HEK293T (cell line): ENCODE results near the gene CELA2B.
"Not testable (repeated sequence)": the region's sequence is repeated elsewhere in the genome, so short reads cannot be mapped to it uniquely, and the experiment has no call there.

Experiments
- CTCF ChIA-PET: fragments of 350-600 bp; formaldehyde crosslinking; extraction: SDS; loops from one replicate; lab custom pipeline; 2021; ENCODE audit warnings: antibody characterized with exemption, inconsistent platforms; lab: Yijun Ruan, JAX
- POLR2A ChIA-PET: fragments of 350-600 bp; formaldehyde crosslinking; extraction: SDS; loops from one replicate; lab custom pipeline; 2020; ENCODE audit warnings: antibody characterized with exemption, inconsistent platforms; lab: Yijun Ruan, JAX
- DNase-seq: peaks from one replicate; pipeline ENCODE4 v3.0.0; 2012; ENCODE audit warnings: mixed read lengths; ENCODE audit errors: extremely low spot score
- ARNT ChIP-seq: fragments of 450-650 bp; IDR thresholded peaks from 2 replicates; pipeline ENCODE4 v1.6.1; 2017; ENCODE audit warnings: mild to moderate bottlenecking
- BHLHE40 ChIP-seq: fragments of 450-650 bp; IDR thresholded peaks from 2 replicates; pipeline ENCODE4 v1.6.1; 2016; ENCODE audit warnings: mild to moderate bottlenecking, moderate library complexity, borderline replicate concordance
- CTBP1 ChIP-seq: fragments of 450-650 bp; IDR thresholded peaks from 2 replicates; pipeline ENCODE4 v1.6.1; 2016; ENCODE audit warnings: borderline replicate concordance
- ELF4 ChIP-seq: fragments of 450-650 bp; IDR thresholded peaks from 2 replicates; pipeline ENCODE4 v1.6.1; 2017; ENCODE audit warnings: antibody characterized with exemption
- FOXA1 ChIP-seq: fragments of 450-650 bp; IDR thresholded peaks from 2 replicates; pipeline ENCODE4 v1.6.1; 2016; ENCODE audit warnings: mild to moderate bottlenecking
- FOXK2 ChIP-seq: fragments of 450-650 bp; IDR thresholded peaks from 2 replicates; pipeline ENCODE4 v1.6.1; 2016; ENCODE audit warnings: mild to moderate bottlenecking
- FOXM1 ChIP-seq: fragments of 450-650 bp; IDR thresholded peaks from 2 replicates; pipeline ENCODE4 v1.6.1; 2017; ENCODE audit warnings: mild to moderate bottlenecking, borderline replicate concordance
- HDGF ChIP-seq: fragments of 450-650 bp; IDR thresholded peaks from 2 replicates; pipeline ENCODE4 v1.6.1; 2017; ENCODE audit warnings: antibody characterized with exemption, borderline replicate concordance
- L3MBTL2 ChIP-seq: fragments of 450-650 bp; conservative IDR thresholded peaks from 2 replicates; pipeline ENCODE4 v1.6.1; 2016; ENCODE audit warnings: mild to moderate bottlenecking
- LEF1 ChIP-seq: fragments of 450-650 bp; IDR thresholded peaks from 2 replicates; pipeline ENCODE4 v1.6.1; 2017; ENCODE audit warnings: mild to moderate bottlenecking, borderline replicate concordance
- NFRKB ChIP-seq: fragments of 450-650 bp; IDR thresholded peaks from 2 replicates; pipeline ENCODE4 v1.6.1; 2016; ENCODE audit warnings: mild to moderate bottlenecking, moderate library complexity
- PKNOX1 ChIP-seq: fragments of 450-650 bp; IDR thresholded peaks from 2 replicates; pipeline ENCODE4 v1.6.1; 2016
- SP1 ChIP-seq: fragments of 450-650 bp; IDR thresholded peaks from 2 replicates; pipeline ENCODE4 v1.6.1; 2017
- SUZ12 ChIP-seq: fragments of 450-650 bp; IDR thresholded peaks from 2 replicates; pipeline ENCODE4 v1.6.1; 2016; ENCODE audit warnings: mild to moderate bottlenecking
- TARDBP ChIP-seq: fragments of 450-650 bp; IDR thresholded peaks from 2 replicates; pipeline ENCODE4 v1.6.1; 2016
- ZNF384 ChIP-seq: fragments of 450-650 bp; IDR thresholded peaks from 2 replicates; pipeline ENCODE4 v1.6.1; 2016

The CELA2B gene

GRCh38 chr1:15430787-15431570 lies 44.9 kb upstream of the CELA2B start:
- POLR2A ChIA-PET: interaction anchor here (0.9 to 1.4 kb wide), 2 partner anchors 14 to 89 kb away, joined by 3 read pairs; no protein-coding TSS in a partner anchor
- TF ChIP-seq FOXK2 (no peak), PKNOX1 (no peak), ARNT (no peak), SUZ12 (no peak)
- CTCF ChIA-PET: interaction anchor here (0.6 to 2.6 kb wide), 6 partner anchors 9 to 126 kb away, joined by 3 to 23 read pairs (median 4); no protein-coding TSS in a partner anchor
- DNase-seq: peak; percentile 85

GRCh38 chr1:15431571-15431948 lies 44.3 kb upstream of the CELA2B start:
- TF ChIP-seq TARDBP (no peak), ZNF384 (no peak)
- no peak for DNase-seq
- ChIA-PET POLR2A (interaction anchor here (0.9 to 1.4 kb wide), 2 partner anchors 14 to 90 kb away, joined by 3 read pairs; no protein-coding TSS in a partner anchor), CTCF (interaction anchor here (0.6 to 2.6 kb wide), 6 partner anchors 9 to 108 kb away, joined by 3 to 23 read pairs (median 4); no protein-coding TSS in a partner anchor)

GRCh38 chr1:15432324-15432723 lies 43.6 kb upstream of the CELA2B start:
- no peak for DNase-seq
- TF ChIP-seq SP1 (no peak), FOXM1 (no peak), CTBP1 (no peak), FOXA1 (no peak), NFRKB (no peak), SUZ12 (no peak), ARNT (no peak), TARDBP (no peak), HDGF (no peak), LEF1 (no peak), ZNF384 (no peak), FOXK2 (no peak), L3MBTL2 (no peak), PKNOX1 (no peak), BHLHE40 (no peak), ELF4 (no peak)
- ChIA-PET POLR2A (interaction anchor here (0.5 to 1.4 kb wide), 2 partner anchors 91 to 272 kb away, joined by 3 read pairs; no protein-coding TSS in a partner anchor), CTCF (interaction anchor here (0.6 to 2.6 kb wide), 3 partner anchors 26 to 109 kb away, joined by 3 to 23 read pairs (median 3); no protein-coding TSS in a partner anchor)

GRCh38 chr1:15433471-15433870 lies 42.4 kb upstream of the CELA2B start:
- POLR2A ChIA-PET: interaction anchor here (0.5 kb wide), 1 partner anchor 247 kb away, joined by 3 read pairs; no protein-coding TSS in a partner anchor
- TF ChIP-seq HDGF (no peak), TARDBP (no peak), ZNF384 (no peak), NFRKB (no peak), ELF4 (no peak)

GRCh38 chr1:15434739-15435138 lies 41.2 kb upstream of the CELA2B start:
- CTCF ChIA-PET, POLR2A ChIA-PET: not testable (repeated sequence)

More at GRCh38 chr1:15433471-15433870, 42.4 kb upstream of the CELA2B start:
- no peak for DNase-seq
- CTCF ChIA-PET: no interaction called here

GRCh38 chr1:15435239-15436077 lies 40.4 kb upstream of the CELA2B start:
- TF ChIP-seq ZNF384 (no peak), PKNOX1 (no peak), SP1 (no peak), TARDBP (peak; percentile 82), CTBP1 (no peak)
- CTCF ChIA-PET: no interaction called here
- POLR2A ChIA-PET: no interaction called here
- no peak for DNase-seq

More at GRCh38 chr1:15434739-15435138, 41.2 kb upstream of the CELA2B start:
- DNase-seq: not testable (repeated sequence)
